D721Med (cell line): ENCODE results near the gene ABCB4.

Experiments
- DNase-seq: peaks from one replicate; pipeline ENCODE4 v3.0.0; 2011; ENCODE audit warnings: low spot score; ENCODE audit not compliant: insufficient read length
- FAIRE-seq: peaks from 2 replicates; lab custom pipeline; 2011; peaks lifted over from hg19 to GRCh38; lab: Jason Lieb, UNC
- CTCF ChIP-seq: IDR thresholded peaks from 2 replicates; pipeline ENCODE4 v1.5.1; 2012; ENCODE audit warnings: mild to moderate bottlenecking, control low read depth; ENCODE audit not compliant: insufficient read depth; ENCODE audit errors: missing control alignments

The ABCB4 gene

DNA sequence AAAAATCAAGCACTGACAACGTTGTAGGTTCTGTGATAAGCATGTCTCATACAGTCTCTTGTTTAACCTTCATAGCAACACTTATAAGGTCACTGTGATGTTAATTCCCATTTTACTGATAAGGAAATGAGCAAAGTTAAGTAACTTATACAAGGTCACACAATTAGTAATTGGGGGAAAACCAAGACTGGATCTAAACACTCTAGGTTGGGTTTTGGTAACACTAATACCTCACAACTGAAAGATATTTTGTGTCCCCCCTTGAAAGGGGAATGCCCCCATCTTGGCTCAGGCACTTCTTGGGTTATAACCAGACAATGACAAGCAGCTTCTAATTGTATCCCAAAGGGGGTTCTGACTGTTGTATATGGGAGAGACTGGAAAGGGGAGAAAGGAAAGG, 36.0 kb upstream of the ABCB4 start:
- no peak for DNase-seq
- no peak for FAIRE-seq
- TF ChIP-seq CTCF = no peak

DNA sequence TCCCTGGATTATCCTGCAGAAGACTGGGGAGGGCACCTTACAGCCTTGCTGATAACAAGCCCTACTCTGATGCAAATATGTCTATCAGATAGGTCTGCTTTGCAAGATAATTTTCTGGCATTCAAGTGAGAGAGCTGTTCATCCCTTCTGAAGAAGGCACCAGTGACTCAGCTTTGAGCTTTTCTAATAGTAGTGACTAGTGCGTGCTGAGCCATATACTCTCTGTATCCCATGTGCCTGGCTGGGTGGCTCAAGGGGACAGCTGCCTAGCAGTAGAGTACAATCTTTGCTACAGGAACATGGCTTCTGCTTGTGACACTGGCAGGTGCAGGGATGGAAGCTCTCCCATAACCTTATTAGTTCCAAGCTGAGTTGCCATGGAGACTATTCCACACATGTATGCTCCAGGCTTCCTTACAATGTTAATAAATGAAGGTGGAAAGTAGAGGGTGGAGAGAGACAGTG, 35.0 kb upstream of the ABCB4 start:
- no peak for DNase-seq
- TF ChIP-seq CTCF = no peak
- no peak for FAIRE-seq

DNA sequence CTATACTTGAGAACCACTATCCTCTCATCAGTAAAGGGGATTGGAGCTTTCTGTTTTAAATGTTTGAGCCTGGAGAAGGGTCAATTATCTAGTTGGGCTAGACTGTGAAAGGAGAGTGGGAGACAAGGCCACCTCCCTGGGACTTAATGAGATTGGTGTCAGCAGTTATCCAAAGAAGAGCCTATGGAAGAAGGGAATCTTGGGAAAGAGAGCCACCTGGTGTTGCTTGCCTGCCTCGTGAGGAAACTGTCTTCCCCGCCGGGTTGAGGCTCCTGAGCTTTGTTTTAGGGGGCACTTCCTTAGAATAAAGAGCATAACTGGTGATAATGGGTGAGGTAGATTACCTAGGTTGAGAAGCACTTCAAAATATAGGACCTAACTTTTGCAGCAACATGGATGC, 32.0 kb upstream of the ABCB4 start:
- DNase-seq (no peak), FAIRE-seq (no peak)
- TF ChIP-seq CTCF = peak; percentile 4

DNA sequence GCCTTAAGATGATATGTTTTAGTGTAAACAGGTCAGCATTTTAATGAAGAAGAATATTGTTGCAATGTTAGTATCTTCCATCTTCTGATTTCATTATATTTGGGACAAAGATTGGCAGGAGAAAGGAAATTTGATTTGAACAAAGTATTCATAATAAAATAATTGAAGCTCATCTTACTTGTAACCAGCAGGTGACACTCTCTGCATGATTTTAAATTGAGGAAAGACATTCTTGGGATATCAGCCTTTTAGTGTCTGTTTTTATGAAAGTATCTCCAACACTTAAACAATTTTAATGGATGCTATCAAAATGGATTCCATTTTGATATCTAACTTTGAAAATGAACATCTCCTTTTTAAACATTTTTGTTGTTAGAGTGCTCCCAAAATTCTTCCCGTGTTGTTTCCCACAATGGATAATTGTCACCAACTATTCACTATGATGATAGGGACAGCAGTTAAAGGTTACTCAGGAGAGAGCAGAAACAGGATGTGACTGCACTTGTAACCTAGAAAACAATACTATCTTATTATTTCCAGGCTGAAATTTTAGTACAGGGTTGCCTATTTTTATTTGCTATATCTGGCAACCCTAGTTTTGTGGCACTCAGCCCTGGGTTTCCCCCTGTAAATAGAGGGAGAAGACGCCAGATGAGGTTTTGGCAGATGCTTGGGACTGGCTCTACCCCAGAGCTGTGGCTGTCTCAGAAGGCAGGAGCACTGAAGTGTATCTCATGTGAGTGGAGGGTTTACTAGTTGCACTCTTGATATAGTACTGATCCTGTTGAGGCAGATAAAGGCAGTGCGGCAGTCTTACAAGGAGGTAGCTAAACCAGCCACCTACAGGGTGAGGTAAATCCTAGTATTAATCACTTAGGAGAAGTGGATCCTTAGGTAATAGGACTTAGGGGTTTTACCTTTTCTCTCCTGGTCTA, 31.0 kb upstream of the ABCB4 start:
- no peak for DNase-seq
- no peak for FAIRE-seq

GRCh38 chr7:87505557-87506245, 30.2 kb upstream of the ABCB4 start:
- no peak for TF ChIP-seq CTCF
- FAIRE-seq (no peak), DNase-seq (no peak)

More for the DNA sequence above, 31.0 kb upstream of the ABCB4 start:
- peak; percentile 79 for TF ChIP-seq CTCF

GRCh38 chr7:87505122-87505521, 29.6 kb upstream of the ABCB4 start:
- DNase-seq = no peak
- TF ChIP-seq CTCF = no peak
- FAIRE-seq = no peak
